ENCODE data around the gene PFKP.

PFKP gene

DNA sequence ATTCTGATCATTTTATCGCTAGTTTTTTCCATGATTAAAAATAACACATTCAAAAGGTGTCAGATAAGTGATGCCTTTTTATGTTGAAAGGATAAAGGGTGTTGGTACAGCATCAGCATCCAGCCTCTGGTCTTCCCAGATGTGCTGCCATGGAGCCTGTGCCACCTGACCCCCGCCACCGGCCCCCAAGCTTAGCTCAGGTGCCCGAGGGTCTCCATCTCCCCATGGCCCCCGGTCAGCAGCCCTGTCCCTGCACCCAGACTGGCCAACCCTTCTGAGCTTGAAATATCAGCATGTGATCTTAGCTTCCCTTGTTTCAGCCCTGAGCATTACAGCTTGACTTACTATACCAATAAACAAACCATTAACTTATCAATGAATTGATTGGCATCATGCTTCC is 24.6 kb downstream of the PFKP start:
- no peaks in the 10 kb centered on the region for H3K9me3 ChIP-seq (ENCODE audit: insufficient read depth, low read length)
- H3K79me2 ChIP-seq (ENCODE audit: low read length) = peaks cover 93% of the 10 kb centered on the region
- H3K27ac ChIP-seq (ENCODE audit: low read length) = no peak overlapping the region
- H3K4me1 ChIP-seq (ENCODE audit: low read length) = no peaks in the 10 kb centered on the region
- H3K4me3 ChIP-seq (ENCODE audit: low read length) = no peak overlapping the region
- no peaks in the 10 kb centered on the region for H3K27me3 ChIP-seq (ENCODE audit: low read depth, low read length)
- H3K9ac ChIP-seq (ENCODE audit: low read length) = no peak overlapping the region
- TF ChIP-seq, protein P1, sequence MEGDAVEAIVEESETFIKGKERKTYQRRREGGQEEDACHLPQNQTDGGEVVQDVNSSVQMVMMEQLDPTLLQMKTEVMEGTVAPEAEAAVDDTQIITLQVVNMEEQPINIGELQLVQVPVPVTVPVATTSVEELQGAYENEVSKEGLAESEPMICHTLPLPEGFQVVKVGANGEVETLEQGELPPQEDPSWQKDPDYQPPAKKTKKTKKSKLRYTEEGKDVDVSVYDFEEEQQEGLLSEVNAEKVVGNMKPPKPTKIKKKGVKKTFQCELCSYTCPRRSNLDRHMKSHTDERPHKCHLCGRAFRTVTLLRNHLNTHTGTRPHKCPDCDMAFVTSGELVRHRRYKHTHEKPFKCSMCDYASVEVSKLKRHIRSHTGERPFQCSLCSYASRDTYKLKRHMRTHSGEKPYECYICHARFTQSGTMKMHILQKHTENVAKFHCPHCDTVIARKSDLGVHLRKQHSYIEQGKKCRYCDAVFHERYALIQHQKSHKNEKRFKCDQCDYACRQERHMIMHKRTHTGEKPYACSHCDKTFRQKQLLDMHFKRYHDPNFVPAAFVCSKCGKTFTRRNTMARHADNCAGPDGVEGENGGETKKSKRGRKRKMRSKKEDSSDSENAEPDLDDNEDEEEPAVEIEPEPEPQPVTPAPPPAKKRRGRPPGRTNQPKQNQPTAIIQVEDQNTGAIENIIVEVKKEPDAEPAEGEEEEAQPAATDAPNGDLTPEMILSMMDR (IDR thresholded peaks at IDR 0.05; ENCODE audit: low read depth, low read length) = no peak
- no peak for TF ChIP-seq EZH2phosphoT487 (IDR thresholded peaks at IDR 0.05; ENCODE audit: low read depth)
- H2AFZ ChIP-seq (ENCODE audit: low read depth, low read length) = no peak overlapping the region
- H3K36me3 ChIP-seq (replicated peaks; ENCODE audit: low read depth, low read length) = peaks cover 34% of the 10 kb centered on the region
- H4K20me1 ChIP-seq (ENCODE audit: insufficient read depth, low read length) = peaks cover 77% of the 10 kb centered on the region
- H3K4me2 ChIP-seq (ENCODE audit: low read length) = no peak overlapping the region

DNA sequence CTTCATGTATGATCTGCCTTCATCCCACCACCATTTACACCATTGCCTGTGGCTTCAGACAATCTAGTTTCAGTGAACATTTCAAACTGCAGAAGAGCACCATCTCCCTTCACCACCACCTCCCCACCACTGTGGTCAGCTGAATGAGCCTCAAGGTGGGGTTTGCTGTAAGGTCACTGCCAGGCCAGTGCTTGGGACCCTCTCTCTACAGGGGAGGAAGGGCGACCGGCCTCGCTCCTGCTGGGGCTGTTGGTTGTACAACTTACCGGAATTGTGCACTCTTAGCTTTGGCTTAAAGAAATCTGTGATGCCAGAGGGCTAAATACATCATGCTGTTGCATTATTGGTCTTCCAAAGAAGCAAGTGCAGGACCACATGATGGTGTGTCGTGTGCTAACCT is 26.6 kb downstream of the PFKP start:
- peaks cover 75% of the 10 kb centered on the region for H4K20me1 ChIP-seq (ENCODE audit: insufficient read depth, low read length)
- peaks cover 87% of the 10 kb centered on the region for H3K79me2 ChIP-seq (ENCODE audit: low read length)
- H3K9ac ChIP-seq (ENCODE audit: low read length) = no peak overlapping the region
- H3K27ac ChIP-seq (ENCODE audit: low read length) = no peak overlapping the region
- H2AFZ ChIP-seq (ENCODE audit: low read depth, low read length) = no peak overlapping the region
- no peaks in the 10 kb centered on the region for H3K9me3 ChIP-seq (ENCODE audit: insufficient read depth, low read length)
- no peak overlapping the region for H3K4me2 ChIP-seq (ENCODE audit: low read length)
- TF ChIP-seq EZH2phosphoT487 (IDR thresholded peaks at IDR 0.05; ENCODE audit: low read depth) = no peak
- TF ChIP-seq, protein P1 (IDR thresholded peaks at IDR 0.05; ENCODE audit: low read depth, low read length) = no peak
- H3K27me3 ChIP-seq (ENCODE audit: low read depth, low read length) = no peaks in the 10 kb centered on the region
- no peaks in the 10 kb centered on the region for H3K4me1 ChIP-seq (ENCODE audit: low read length)
- peaks cover 34% of the 10 kb centered on the region for H3K36me3 ChIP-seq (replicated peaks; ENCODE audit: low read depth, low read length)
- H3K4me3 ChIP-seq (ENCODE audit: low read length) = no peak overlapping the region

DNA sequence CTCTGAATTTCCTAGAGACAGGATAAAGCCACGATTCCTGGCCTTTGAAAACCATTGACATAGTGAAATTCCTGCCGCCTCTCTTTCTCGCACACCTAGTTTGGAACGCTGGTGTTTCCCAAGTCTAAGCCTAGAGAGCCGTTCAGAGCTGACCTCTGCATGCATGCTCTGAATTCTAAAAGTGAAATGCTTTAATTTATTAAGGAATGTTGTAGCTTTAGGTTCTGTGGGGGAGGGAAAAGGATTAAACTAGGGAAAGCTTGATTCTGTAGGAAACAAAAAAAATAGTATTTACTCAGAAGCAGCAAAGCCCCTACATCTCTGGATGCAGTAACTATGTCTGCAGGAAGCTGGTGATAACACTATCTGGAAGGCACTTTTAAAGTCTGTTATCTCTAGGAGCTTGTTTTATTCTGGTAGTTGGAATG is 27.3 kb downstream of the PFKP start:
- Histone ChIP-seq H4K20me1 (ENCODE audit: insufficient read depth, low read length) (peaks cover 77% of the 10 kb centered on the region), H3K4me2 (ENCODE audit: low read length) (no peak overlapping the region), H3K79me2 (ENCODE audit: low read length) (peaks cover 88% of the 10 kb centered on the region), H3K9me3 (ENCODE audit: insufficient read depth, low read length) (no peaks in the 10 kb centered on the region), H3K27ac (ENCODE audit: low read length) (no peak overlapping the region), H3K9ac (ENCODE audit: low read length) (no peak overlapping the region), H3K36me3 (replicated peaks; ENCODE audit: low read depth, low read length) (peaks cover 34% of the 10 kb centered on the region), H3K4me3 (ENCODE audit: low read length) (no peak overlapping the region), H3K4me1 (ENCODE audit: low read length) (no peaks in the 10 kb centered on the region), H2AFZ (ENCODE audit: low read depth, low read length) (no peak overlapping the region), H3K27me3 (ENCODE audit: low read depth, low read length) (no peaks in the 10 kb centered on the region)
- TF ChIP-seq EZH2phosphoT487 (IDR thresholded peaks at IDR 0.05; ENCODE audit: low read depth) = no peak
- TF ChIP-seq, protein P1 (IDR thresholded peaks at IDR 0.05; ENCODE audit: low read depth, low read length) = no peak

DNA sequence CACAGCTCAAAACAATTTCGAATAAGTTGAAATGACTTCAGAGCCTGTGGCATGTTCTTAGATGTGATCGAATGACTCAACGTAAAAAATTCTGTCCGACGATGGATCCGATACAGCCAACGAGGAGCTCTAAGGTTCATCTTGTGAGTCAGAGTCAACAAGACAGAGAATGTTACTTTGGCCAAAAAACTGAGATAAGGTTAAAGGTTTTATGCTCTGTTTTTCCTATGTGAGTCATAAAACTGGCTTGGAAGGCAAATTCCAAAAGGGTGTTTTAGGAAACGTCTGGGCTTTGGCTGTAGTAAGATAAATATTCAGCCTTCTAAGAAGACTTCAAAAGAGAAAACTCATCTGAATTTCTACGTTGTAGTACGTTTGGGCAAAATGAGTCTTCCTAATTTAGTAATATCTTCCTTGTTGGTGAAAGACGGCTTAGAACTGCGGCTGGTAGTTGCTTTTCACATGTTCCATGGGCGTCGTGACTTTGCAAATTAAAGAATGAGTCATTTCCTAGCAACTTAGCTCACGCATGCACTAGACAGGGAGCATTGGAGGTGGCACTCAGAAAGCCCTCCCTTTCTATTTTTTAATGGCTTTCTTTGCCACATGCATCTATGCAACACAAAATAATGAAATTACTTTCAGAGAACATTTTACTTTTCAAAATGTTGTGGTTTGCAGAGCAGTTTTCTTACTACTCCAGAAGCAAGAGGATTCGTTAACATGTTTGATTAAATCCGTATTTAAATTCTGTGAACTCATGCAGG is 28.2 kb downstream of the PFKP start:
- Histone ChIP-seq H3K4me3 (ENCODE audit: low read length) (no peak overlapping the region), H3K27ac (ENCODE audit: low read length) (no peak overlapping the region), H3K9me3 (ENCODE audit: insufficient read depth, low read length) (no peaks in the 10 kb centered on the region), H3K4me1 (ENCODE audit: low read length) (no peaks in the 10 kb centered on the region), H3K27me3 (ENCODE audit: low read depth, low read length) (no peaks in the 10 kb centered on the region), H4K20me1 (ENCODE audit: insufficient read depth, low read length) (peaks cover 69% of the 10 kb centered on the region), H3K9ac (ENCODE audit: low read length) (no peak overlapping the region), H3K79me2 (ENCODE audit: low read length) (peaks cover 81% of the 10 kb centered on the region), H2AFZ (ENCODE audit: low read depth, low read length) (no peak overlapping the region), H3K4me2 (ENCODE audit: low read length) (no peak overlapping the region), H3K36me3 (replicated peaks; ENCODE audit: low read depth, low read length) (peaks cover 35% of the 10 kb centered on the region)
- no peak for TF ChIP-seq EZH2phosphoT487 (IDR thresholded peaks at IDR 0.05; ENCODE audit: low read depth)
- TF ChIP-seq, protein P1 (IDR thresholded peaks at IDR 0.05; ENCODE audit: low read depth, low read length) = no peak

All from OCI-LY3 (cell line).